ENCODE results near the gene MYH9.

DNA sequence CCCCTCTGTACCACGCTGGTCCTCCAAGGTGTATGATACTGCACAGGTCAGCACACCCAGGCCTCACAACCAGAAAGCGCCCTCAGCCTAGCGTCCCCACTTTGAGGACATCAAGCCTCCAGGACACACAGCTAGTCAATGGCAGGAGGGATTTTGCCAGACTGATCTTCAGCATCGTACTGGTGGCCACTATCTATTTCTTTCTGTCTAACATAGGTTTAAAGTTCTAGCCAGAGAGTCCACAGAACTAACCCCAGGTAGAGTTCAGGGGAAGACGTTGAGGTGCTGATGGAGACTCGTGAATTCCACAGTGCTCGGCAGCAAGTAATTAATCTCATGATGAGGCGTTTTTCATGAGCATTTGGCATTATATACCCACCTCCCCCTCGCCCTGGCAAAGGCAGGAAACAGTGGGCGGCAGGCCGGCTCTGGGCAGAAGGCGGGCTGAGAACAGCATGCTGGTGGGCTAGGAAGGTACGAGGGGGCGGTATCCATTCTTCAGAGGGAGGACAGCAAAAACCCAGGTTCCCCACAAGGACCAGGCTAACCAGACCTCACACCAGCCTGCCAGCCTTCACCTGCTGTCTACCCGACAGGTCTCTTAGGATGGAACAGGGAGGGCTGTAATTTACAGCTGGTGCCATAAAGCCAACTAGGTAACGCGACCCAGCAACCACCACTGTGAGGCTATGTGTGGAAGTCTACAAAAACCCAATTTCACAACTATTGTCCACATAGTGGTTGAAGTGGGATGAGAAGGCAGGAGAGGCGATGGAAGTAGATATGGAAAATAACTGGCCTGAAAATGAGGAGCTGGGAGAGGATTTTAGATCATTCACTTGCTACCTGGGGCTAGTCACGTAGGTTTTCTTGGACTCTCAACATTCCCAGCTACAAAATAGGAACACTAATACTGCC, 18.5 kb downstream of the MYH9 start:
- TF ChIP-seq, protein P1, sequence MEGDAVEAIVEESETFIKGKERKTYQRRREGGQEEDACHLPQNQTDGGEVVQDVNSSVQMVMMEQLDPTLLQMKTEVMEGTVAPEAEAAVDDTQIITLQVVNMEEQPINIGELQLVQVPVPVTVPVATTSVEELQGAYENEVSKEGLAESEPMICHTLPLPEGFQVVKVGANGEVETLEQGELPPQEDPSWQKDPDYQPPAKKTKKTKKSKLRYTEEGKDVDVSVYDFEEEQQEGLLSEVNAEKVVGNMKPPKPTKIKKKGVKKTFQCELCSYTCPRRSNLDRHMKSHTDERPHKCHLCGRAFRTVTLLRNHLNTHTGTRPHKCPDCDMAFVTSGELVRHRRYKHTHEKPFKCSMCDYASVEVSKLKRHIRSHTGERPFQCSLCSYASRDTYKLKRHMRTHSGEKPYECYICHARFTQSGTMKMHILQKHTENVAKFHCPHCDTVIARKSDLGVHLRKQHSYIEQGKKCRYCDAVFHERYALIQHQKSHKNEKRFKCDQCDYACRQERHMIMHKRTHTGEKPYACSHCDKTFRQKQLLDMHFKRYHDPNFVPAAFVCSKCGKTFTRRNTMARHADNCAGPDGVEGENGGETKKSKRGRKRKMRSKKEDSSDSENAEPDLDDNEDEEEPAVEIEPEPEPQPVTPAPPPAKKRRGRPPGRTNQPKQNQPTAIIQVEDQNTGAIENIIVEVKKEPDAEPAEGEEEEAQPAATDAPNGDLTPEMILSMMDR (IDR thresholded peaks at IDR 0.05) = no peak
- TF ChIP-seq POLR2A (IDR thresholded peaks at IDR 0.05) = no peak
